K562 (cell line): ENCODE results near the gene ASCC3. TPM values are rescaled to one million over a fixed set of nuclear protein-coding genes. Genes with fewer than 3 reads are reported as not detected.

Source experiments
- BMI1 ChIP-seq: fragments of 150-350 bp; IDR thresholded peaks from 2 replicates; pipeline ENCODE4 v1.6.1; 2014; ENCODE audit warnings: low read length
- BRD4 ChIP-seq: fragments of 200-600 bp; sonication (generic); IDR thresholded peaks from 2 replicates; pipeline ENCODE4 v1.6.1; 2017; ENCODE audit warnings: inconsistent platforms
- CXXC5 ChIP-seq: fragments of 250-450 bp; sonication (Bioruptor Pico); IDR thresholded peaks from 2 replicates; pipeline ENCODE4 v1.8.0; 2022; ENCODE audit warnings: inconsistent platforms, mild to moderate bottlenecking, moderate library complexity
- E2F4 ChIP-seq: sonication (generic); formaldehyde crosslinking; IDR thresholded peaks from 2 replicates; pipeline ENCODE4 v1.8.0; 2022; ENCODE audit warnings: mild to moderate bottlenecking, low read depth, missing genetic modification reagents
- ELF2 ChIP-seq: fragments of 250-450 bp; sonication (Bioruptor Pico); IDR thresholded peaks from 2 replicates; pipeline ENCODE4 v1.5.0; 2021; ENCODE audit warnings: mild to moderate bottlenecking
- LARP7 ChIP-seq: fragments of 450-650 bp; IDR thresholded peaks from 2 replicates; pipeline ENCODE4 v1.6.1; 2016
- MIER1 ChIP-seq: fragments of 450-650 bp; IDR thresholded peaks from 2 replicates; pipeline ENCODE4 v1.6.1; 2016; ENCODE audit warnings: antibody characterized with exemption, mild to moderate bottlenecking, low read depth
- MTA3 ChIP-seq: fragments of 450-650 bp; formaldehyde crosslinking; IDR thresholded peaks from 2 replicates; pipeline ENCODE4 v1.6.1; 2017; ENCODE audit warnings: mild to moderate bottlenecking, borderline replicate concordance
- POLR2AphosphoS5 ChIP-seq: IDR thresholded peaks from 2 replicates; pipeline ENCODE4 v1.6.1; 2011; ENCODE audit warnings: mild to moderate bottlenecking, low read depth, low read length, moderate library complexity; ENCODE audit not compliant: control insufficient read depth, insufficient read depth
- TCFL5 ChIP-seq: fragments of 250-450 bp; sonication (Bioruptor Pico); conservative IDR thresholded peaks from 2 replicates; pipeline ENCODE4 v1.6.1; 2021; ENCODE audit warnings: mild to moderate bottlenecking, moderate library complexity, matching md5 sums
- ZBTB43 ChIP-seq: sonication (generic); formaldehyde crosslinking; IDR thresholded peaks from 2 replicates; pipeline ENCODE4 v1.8.0; 2023; ENCODE audit warnings: mild to moderate bottlenecking, missing genetic modification reagents
- ZNF431 ChIP-seq: sonication (generic); formaldehyde crosslinking; IDR thresholded peaks from 2 replicates; pipeline ENCODE4 v1.8.0; 2022; ENCODE audit warnings: mild to moderate bottlenecking, missing genetic modification reagents
- polyA plus RNA-seq, 8 experiments: library from polyadenylated mRNA; depleted of rRNA in 4 of 8; stranded (reverse) in 5 of 8; unstranded in 3 of 8; fragments of >200 nt; fragmentation: Nextera tagmentation in 2 of 8; fragmentation: Illumina TruSeq in 1 of 8; extraction: Ambion mirVana in 2 of 8; extraction: Trizol in 1 of 8; gene quantifications; 2 replicates each; pipeline versions ENCODE4 v1.2.1 to v1.2.3, GENCODE V29; 2011 to 2014; ENCODE audit warnings: inconsistent platforms in 1 of 8, missing spikeins in 1 of 8
- total RNA-seq, 7 experiments: library from RNA; depleted of rRNA in 6 of 7; stranded (reverse); fragments of >200 nt in 6 of 7; fragmentation: Illumina TruSeq in 2 of 7; extraction: Trizol in 2 of 7; gene quantifications; 2 replicates each; pipeline versions ENCODE4 v1.2.1 to v1.2.3, GENCODE V29; 2011 to 2021; ENCODE audit warnings: low replicate concordance in 1 of 7
- TF ChIP-seq, protein P1 (sequence below): fragments of 250-450 bp; sonication (Bioruptor Pico); IDR thresholded peaks from 2 replicates; pipeline ENCODE4 v1.9.0; 2021; ENCODE audit warnings: mild to moderate bottlenecking, inconsistent platforms
- TF ChIP-seq, protein P2 (sequence below): fragments of 250-450 bp; sonication (Bioruptor Pico); IDR thresholded peaks from 2 replicates; pipeline ENCODE4 v1.5.0; 2020; ENCODE audit warnings: mild to moderate bottlenecking, borderline replicate concordance

ASCC3 gene
- total and polyA plus RNA-seq, 9 of the 15 experiments (the other 6 are each of a cell fraction or from before 2014, with no cell fraction given) = 16.1 to 56.1 (median 33.9) TPM

DNA sequence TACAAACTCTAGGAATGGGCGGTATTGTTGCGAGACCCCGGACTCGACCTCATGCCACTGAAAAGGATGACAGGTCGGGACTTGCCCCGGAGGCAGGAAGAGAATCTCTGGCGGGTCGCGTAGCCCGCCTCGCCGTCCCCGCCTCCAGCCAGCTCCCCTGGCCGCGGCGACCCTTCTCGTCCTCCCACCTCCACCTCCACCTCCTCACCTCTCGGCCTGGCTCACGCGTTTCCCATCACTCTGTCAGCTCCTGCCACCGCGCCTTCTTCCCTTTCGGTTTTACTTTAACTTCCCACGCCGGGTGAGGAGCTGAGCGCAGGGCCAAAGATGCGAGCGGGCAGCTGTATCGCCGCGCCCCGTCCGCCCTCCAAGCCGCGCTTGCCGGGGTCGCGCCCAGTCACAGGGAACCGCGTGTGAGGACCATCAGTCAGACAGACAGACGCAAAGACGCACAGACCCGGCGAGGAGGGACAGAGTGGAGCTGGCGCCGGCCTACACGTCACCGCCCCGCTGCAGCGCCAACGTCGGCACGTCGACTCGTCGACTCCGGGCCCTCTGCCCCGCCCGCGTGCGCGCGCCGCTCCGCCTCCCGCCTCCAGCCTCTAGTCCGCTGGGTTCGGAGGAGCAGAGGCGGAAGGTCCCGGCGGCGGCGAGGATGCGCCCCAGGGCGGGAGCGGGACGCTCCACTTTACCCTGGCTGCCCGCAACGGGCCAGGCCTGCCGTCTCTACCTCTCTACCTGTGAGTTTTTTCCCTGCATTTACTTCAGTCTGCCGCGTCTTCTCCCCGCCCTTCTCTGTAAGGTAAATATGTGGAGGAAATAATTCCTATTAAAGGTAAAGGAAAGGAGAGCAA lies at the start of gene ASCC3 (continued):
- TF ChIP-seq, protein P1, sequence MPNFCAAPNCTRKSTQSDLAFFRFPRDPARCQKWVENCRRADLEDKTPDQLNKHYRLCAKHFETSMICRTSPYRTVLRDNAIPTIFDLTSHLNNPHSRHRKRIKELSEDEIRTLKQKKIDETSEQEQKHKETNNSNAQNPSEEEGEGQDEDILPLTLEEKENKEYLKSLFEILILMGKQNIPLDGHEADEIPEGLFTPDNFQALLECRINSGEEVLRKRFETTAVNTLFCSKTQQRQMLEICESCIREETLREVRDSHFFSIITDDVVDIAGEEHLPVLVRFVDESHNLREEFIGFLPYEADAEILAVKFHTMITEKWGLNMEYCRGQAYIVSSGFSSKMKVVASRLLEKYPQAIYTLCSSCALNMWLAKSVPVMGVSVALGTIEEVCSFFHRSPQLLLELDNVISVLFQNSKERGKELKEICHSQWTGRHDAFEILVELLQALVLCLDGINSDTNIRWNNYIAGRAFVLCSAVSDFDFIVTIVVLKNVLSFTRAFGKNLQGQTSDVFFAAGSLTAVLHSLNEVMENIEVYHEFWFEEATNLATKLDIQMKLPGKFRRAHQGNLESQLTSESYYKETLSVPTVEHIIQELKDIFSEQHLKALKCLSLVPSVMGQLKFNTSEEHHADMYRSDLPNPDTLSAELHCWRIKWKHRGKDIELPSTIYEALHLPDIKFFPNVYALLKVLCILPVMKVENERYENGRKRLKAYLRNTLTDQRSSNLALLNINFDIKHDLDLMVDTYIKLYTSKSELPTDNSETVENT = 0 out of 2 replicates have a peak, but pooled peaks have one; percentile 18
- TF ChIP-seq E2F4 (CRISPR knock-in tag) = peak; percentile 74
- no peak for TF ChIP-seq TCFL5 (CRISPR knock-in tag)
- TF ChIP-seq, protein P2, sequence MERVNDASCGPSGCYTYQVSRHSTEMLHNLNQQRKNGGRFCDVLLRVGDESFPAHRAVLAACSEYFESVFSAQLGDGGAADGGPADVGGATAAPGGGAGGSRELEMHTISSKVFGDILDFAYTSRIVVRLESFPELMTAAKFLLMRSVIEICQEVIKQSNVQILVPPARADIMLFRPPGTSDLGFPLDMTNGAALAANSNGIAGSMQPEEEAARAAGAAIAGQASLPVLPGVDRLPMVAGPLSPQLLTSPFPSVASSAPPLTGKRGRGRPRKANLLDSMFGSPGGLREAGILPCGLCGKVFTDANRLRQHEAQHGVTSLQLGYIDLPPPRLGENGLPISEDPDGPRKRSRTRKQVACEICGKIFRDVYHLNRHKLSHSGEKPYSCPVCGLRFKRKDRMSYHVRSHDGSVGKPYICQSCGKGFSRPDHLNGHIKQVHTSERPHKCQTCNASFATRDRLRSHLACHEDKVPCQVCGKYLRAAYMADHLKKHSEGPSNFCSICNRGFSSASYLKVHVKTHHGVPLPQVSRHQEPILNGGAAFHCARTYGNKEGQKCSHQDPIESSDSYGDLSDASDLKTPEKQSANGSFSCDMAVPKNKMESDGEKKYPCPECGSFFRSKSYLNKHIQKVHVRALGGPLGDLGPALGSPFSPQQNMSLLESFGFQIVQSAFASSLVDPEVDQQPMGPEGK = no peak
- peak; percentile 75 for TF ChIP-seq POLR2AphosphoS5
- TF ChIP-seq MTA3 = peak; percentile 89
- TF ChIP-seq LARP7 = no peak
- no peak for TF ChIP-seq BRD4
- TF ChIP-seq ZNF431 = no peak
- no peak for TF ChIP-seq MIER1
- TF ChIP-seq CXXC5 (CRISPR knock-in tag) = peak; percentile 96
- no peak for TF ChIP-seq BMI1
- no peak for TF ChIP-seq ZBTB43
- no peak for TF ChIP-seq ELF2 (CRISPR knock-in tag)
